Lower leg skin (tissue), 3 donors: Measurements from ENCODE around the gene ADAMTSL1.

Experiments used
- POLR2A ChIP-seq, 2 donors: fragments of 450-650 bp; IDR thresholded peaks; one replicate each; pipeline ENCODE4 v1.6.1; 2016 to 2017; ENCODE audit warnings: antibody characterized with exemption in 2 of 2, mild to moderate bottlenecking in 1 of 2, moderate library complexity in 1 of 2
- TF ChIP-seq, protein P1 (sequence below), 3 donors: fragments of 450-650 bp; IDR thresholded peaks; one replicate each; pipeline ENCODE4 v1.5.1; 2016; ENCODE audit warnings: antibody characterized with exemption in 3 of 3, mild to moderate bottlenecking in 3 of 3, moderate library complexity in 2 of 3

DNA sequence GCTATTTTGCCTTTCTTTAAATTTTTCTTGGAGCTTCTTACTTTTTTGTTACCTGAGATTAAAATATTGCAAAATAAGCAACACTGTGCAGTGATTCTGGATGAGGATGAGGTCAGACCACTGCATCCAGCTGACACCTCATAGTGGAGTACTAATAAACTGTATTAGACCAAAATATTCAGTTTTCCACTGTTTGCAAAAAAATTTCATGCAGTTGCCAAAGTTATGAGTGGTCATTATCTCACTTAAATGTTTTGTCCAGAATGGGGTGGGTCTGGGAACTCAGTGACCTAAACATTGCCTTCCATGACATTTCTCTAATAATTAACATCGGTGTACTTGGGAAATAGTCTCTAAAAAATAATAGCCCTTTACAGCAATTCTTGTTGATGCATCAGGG lies 143.8 kb downstream of the ADAMTSL1 start:
- TF ChIP-seq, protein P1, sequence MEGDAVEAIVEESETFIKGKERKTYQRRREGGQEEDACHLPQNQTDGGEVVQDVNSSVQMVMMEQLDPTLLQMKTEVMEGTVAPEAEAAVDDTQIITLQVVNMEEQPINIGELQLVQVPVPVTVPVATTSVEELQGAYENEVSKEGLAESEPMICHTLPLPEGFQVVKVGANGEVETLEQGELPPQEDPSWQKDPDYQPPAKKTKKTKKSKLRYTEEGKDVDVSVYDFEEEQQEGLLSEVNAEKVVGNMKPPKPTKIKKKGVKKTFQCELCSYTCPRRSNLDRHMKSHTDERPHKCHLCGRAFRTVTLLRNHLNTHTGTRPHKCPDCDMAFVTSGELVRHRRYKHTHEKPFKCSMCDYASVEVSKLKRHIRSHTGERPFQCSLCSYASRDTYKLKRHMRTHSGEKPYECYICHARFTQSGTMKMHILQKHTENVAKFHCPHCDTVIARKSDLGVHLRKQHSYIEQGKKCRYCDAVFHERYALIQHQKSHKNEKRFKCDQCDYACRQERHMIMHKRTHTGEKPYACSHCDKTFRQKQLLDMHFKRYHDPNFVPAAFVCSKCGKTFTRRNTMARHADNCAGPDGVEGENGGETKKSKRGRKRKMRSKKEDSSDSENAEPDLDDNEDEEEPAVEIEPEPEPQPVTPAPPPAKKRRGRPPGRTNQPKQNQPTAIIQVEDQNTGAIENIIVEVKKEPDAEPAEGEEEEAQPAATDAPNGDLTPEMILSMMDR (IDR thresholded peaks at IDR 0.05) = no peak
- TF ChIP-seq POLR2A (IDR thresholded peaks at IDR 0.05) = no peak
